Measurements from ENCODE around the gene RICTOR.

The RICTOR gene

DNA sequence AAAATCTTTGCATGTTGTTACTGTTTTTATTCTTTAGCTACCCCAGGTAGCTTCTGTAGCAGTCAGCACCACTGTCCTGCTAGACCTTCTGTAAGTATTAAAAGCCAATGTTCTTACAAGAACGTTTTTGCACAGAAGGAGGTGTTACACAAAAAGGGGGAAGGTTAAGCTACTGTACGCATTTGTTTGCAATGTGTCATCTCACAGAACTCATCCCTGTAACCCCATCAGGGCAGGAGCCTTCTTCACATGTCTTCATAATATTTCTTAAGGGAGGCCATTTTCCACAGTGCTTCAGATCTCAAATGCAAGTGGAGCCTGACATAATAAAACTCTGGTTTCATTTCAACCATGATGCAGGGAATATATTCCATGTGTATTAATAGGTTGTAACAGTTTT lies 160.5 kb downstream of the RICTOR start:
- H3K4me3 ChIP-seq (replicated peaks; ENCODE audit: low read depth, low read length), result no peak overlapping the region
- TF ChIP-seq, protein P1, sequence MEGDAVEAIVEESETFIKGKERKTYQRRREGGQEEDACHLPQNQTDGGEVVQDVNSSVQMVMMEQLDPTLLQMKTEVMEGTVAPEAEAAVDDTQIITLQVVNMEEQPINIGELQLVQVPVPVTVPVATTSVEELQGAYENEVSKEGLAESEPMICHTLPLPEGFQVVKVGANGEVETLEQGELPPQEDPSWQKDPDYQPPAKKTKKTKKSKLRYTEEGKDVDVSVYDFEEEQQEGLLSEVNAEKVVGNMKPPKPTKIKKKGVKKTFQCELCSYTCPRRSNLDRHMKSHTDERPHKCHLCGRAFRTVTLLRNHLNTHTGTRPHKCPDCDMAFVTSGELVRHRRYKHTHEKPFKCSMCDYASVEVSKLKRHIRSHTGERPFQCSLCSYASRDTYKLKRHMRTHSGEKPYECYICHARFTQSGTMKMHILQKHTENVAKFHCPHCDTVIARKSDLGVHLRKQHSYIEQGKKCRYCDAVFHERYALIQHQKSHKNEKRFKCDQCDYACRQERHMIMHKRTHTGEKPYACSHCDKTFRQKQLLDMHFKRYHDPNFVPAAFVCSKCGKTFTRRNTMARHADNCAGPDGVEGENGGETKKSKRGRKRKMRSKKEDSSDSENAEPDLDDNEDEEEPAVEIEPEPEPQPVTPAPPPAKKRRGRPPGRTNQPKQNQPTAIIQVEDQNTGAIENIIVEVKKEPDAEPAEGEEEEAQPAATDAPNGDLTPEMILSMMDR (IDR thresholded peaks at IDR 0.05; ENCODE audit: low read depth, low read length, missing control alignments), result no peak
- no peak for DNase-seq (ENCODE audit: extremely low read depth, low read depth)

GRCh38 chr5:38911933-38912332 lies 162.3 kb downstream of the RICTOR start:
- TF ChIP-seq, protein P1 (IDR thresholded peaks at IDR 0.05; ENCODE audit: low read depth, low read length, missing control alignments), result no peak
- DNase-seq (ENCODE audit: extremely low read depth, low read depth), result no peak
- no peak overlapping the region for H3K4me3 ChIP-seq (replicated peaks; ENCODE audit: low read depth, low read length)

DNA sequence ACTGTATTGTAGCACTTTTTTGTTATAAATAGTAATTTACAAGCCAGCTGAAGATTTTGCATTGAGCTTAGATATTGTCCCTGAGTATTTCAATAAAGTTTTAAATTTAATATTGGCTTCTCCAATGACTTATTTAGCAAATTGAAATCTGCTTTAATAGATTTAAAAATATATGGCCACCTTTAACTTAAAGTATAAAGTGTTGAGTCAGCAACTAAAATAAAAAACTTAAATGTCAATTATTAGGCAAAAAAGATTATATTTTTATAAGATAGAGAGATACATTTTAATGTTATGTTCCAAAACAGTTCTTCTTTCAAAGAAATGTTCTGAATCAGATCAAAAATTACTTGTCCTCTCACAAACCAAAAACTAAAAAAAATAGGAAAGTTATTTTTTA lies 167.7 kb downstream of the RICTOR start:
- TF ChIP-seq, protein P1 (IDR thresholded peaks at IDR 0.05; ENCODE audit: low read depth, low read length, missing control alignments), result no peak
- H3K4me3 ChIP-seq (replicated peaks; ENCODE audit: low read depth, low read length), result no peak overlapping the region
- no peak for DNase-seq (ENCODE audit: extremely low read depth, low read depth)

DNA sequence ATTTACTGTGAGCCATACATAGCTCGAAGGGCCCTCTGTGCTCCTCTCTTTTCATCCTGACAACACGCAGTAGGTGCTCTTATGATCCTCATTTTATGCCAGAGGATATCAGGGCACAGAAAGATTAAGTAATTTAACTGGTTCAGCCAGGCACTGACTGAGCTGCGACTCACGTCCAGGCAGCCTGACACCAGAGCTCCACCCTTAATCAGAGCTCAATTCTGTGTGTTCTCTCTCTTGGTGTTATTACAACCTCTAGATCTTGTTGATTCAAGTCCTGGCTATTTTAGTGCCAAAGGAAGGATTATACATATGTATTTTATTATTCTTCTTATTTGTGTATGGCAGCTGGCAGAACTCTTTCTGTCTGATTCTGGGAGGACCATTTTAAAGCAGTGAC lies 168.7 kb downstream of the RICTOR start:
- DNase-seq (ENCODE audit: extremely low read depth, low read depth), result no peak
- no peak overlapping the region for H3K4me3 ChIP-seq (replicated peaks; ENCODE audit: low read depth, low read length)
- TF ChIP-seq, protein P1 (IDR thresholded peaks at IDR 0.05; ENCODE audit: low read depth, low read length, missing control alignments), result no peak

GRCh38 chr5:38899936-38900335 lies 174.3 kb downstream of the RICTOR start:
- no peak for DNase-seq (ENCODE audit: extremely low read depth, low read depth)

DNA sequence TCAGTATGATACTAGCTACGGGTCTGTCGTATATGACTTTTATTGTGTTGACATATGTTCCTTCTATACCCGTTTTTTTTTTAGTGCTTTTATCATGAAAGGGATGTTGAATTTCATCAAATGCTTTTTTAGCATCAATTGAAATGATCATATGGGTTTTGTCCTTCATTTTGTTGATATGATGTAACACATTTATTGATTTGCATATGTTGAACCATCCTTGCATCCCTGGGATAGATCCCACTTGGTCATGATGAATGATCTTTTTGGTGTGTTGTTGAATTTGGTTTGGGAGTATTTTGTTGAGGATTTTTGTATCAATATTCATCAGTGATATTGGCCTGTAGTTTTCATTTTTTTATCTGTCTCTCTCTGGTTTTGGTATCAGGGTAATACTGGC lies 177.4 kb downstream of the RICTOR start:
- TF ChIP-seq, protein P1 (IDR thresholded peaks at IDR 0.05; ENCODE audit: low read depth, low read length, missing control alignments), result no peak
- no peak for DNase-seq (ENCODE audit: extremely low read depth, low read depth)
- no peak overlapping the region for H3K4me3 ChIP-seq (replicated peaks; ENCODE audit: low read depth, low read length)

More at GRCh38 chr5:38899936-38900335, 174.3 kb downstream of the RICTOR start:
- TF ChIP-seq, protein P1 (IDR thresholded peaks at IDR 0.05; ENCODE audit: low read depth, low read length, missing control alignments), result no peak
- no peak overlapping the region for H3K4me3 ChIP-seq (replicated peaks; ENCODE audit: low read depth, low read length)

DNA sequence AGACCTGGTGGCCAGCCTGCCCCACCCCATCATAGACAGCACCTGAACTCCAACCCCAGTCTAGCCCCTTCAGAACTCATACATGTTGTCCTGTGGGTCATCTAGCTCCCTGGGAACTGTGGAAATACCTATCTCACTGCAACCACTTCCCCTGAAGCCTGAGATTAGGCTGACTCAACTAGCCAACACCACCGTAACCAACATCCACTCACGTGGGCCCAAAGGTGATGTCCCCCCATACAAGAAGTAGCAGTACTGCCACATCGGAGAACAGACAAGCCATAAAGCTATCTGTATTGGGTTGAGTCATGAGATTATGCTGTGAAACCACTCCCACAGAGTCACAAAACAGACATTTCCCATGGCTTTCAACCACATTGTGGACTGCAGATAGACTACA lies 181.8 kb downstream of the RICTOR start:
- TF ChIP-seq, protein P1 (IDR thresholded peaks at IDR 0.05; ENCODE audit: low read depth, low read length, missing control alignments), result no peak
- H3K4me3 ChIP-seq (replicated peaks; ENCODE audit: low read depth, low read length), result no peak overlapping the region
- DNase-seq (ENCODE audit: extremely low read depth, low read depth), result no peak

Data from HFF-Myc (cell line).